H1 (cell line): ENCODE data around the gene CALCOCO2. TPM values are rescaled to one million over a fixed set of nuclear protein-coding genes. Genes with fewer than 3 reads are reported as not detected.

ENCODE experiments used
- CTCF ChIA-PET: fragments of 300-600 bp; sonication (Branson Sonifier 250); formaldehyde crosslinking; loops from one replicate; lab custom pipeline; 2021; ENCODE audit not compliant: partially characterized antibody; lab: Charles Lee
- POLR2A ChIA-PET: fragments of 300-600 bp; sonication (Branson Sonifier 250); formaldehyde crosslinking; loops from one replicate; lab custom pipeline; 2021; ENCODE audit warnings: inconsistent platforms; ENCODE audit not compliant: partially characterized antibody; lab: Charles Lee
- DNase-seq, 2 experiments: peaks; one replicate each; pipeline versions ENCODE4 v3.0.0 to v3.0.0-alpha.2; 2010 to 2022; ENCODE audit warnings: low spot score in 2 of 2, low read depth in 1 of 2, mixed read lengths in 1 of 2
- FAIRE-seq: peaks from 2 replicates; lab custom pipeline; 2011; peaks lifted over from hg19 to GRCh38; lab: Jason Lieb, UNC
- H2AFZ ChIP-seq: 2 replicates; pipeline ENCODE4 v1.8.1; 2012; ENCODE audit warnings: low read length, inconsistent platforms
- H2AK5ac ChIP-seq: 2 replicates; pipeline ENCODE4 v1.6.1; 2013; ENCODE audit warnings: low read depth, low read length
- H2BK120ac ChIP-seq: replicated peaks from 2 replicates; pipeline ENCODE3; 2013; ENCODE audit warnings: low read depth, low read length, inconsistent platforms
- H2BK12ac ChIP-seq: 2 replicates; pipeline ENCODE4 v1.6.1; 2013; ENCODE audit warnings: low read depth, low read length
- H2BK15ac ChIP-seq: 2 replicates; pipeline ENCODE4 v1.6.1; 2013; ENCODE audit warnings: low read length
- H2BK20ac ChIP-seq: 2 replicates; pipeline ENCODE4 v1.6.1; 2013; ENCODE audit warnings: low read length
- H2BK5ac ChIP-seq: 2 replicates; pipeline ENCODE4 v1.6.1; 2013; ENCODE audit warnings: low read depth, low read length
- H3K14ac ChIP-seq: 2 replicates; pipeline ENCODE4 v1.6.1; 2013; ENCODE audit warnings: inconsistent platforms; ENCODE audit not compliant: insufficient read length
- H3K18ac ChIP-seq: 2 replicates; pipeline ENCODE4 v1.6.1; 2013; ENCODE audit warnings: low read length; ENCODE audit errors: extremely low read depth
- H3K23ac ChIP-seq: 2 replicates; pipeline ENCODE4 v1.6.1; 2013; ENCODE audit warnings: inconsistent platforms; ENCODE audit not compliant: insufficient read length
- H3K23me2 ChIP-seq: 2 replicates; pipeline ENCODE4 v1.6.1; 2013; ENCODE audit warnings: low read depth, low read length
- H3K27ac ChIP-seq: 2 replicates; pipeline ENCODE4 v1.6.1; 2011; ENCODE audit warnings: low read depth, low read length, inconsistent platforms
- H3K27me3 ChIP-seq, 4 experiments: replicated peaks in 1 of 4; 1 replicate in 1 of 4; 2 replicates in 3 of 4; pipeline versions ENCODE4 v1.6.1 to v1.8.1; 2011 to 2013; ENCODE audit warnings: low read length in 3 of 4, mild to moderate bottlenecking in 3 of 4, inconsistent platforms in 2 of 4, mixed read lengths in 2 of 4, moderate library complexity in 1 of 4; ENCODE audit not compliant: control insufficient read depth in 3 of 4, insufficient read depth in 3 of 4; ENCODE audit errors: extremely low read depth in 1 of 4
- H3K36me3 ChIP-seq, 4 experiments: 2 replicates each; pipeline versions ENCODE4 v1.6.1 to v1.8.1; 2011 to 2013; ENCODE audit warnings: mild to moderate bottlenecking in 4 of 4, low read length in 3 of 4, moderate library complexity in 2 of 4, control low read depth in 1 of 4, inconsistent platforms in 1 of 4; ENCODE audit not compliant: insufficient read depth in 4 of 4, control insufficient read depth in 2 of 4
- H3K4ac ChIP-seq: replicated peaks from 2 replicates; pipeline ENCODE3; 2013; ENCODE audit warnings: low read length, low read depth, mixed read lengths, inconsistent platforms; ENCODE audit not compliant: insufficient read length
- H3K4me1 ChIP-seq, 4 experiments: replicated peaks in 1 of 4; 1 replicate in 1 of 4; 2 replicates in 3 of 4; pipeline versions ENCODE4 v1.6.1 to v1.8.1; 2011 to 2013; ENCODE audit warnings: low read length in 3 of 4, inconsistent platforms in 2 of 4, mixed read lengths in 1 of 4; ENCODE audit not compliant: insufficient read depth in 4 of 4, control insufficient read depth in 3 of 4
- H3K4me2 ChIP-seq, 2 experiments: 2 replicates each; pipeline versions ENCODE4 v1.6.1 to v1.8.1; 2011 to 2013; ENCODE audit warnings: low read depth in 2 of 2, low read length in 2 of 2, control low read depth in 1 of 2, inconsistent platforms in 1 of 2, mild to moderate bottlenecking in 1 of 2; ENCODE audit not compliant: insufficient read depth in 1 of 2
- H3K4me3 ChIP-seq, 4 experiments: fragments of 200-600, 300-600 bp in 1 of 4; sonication (generic), shearing (Covaris generic), sonication (Bioruptor Twin) in 1 of 4; 2 replicates each; pipeline versions ENCODE4 v1.5.1 to v1.8.1; 2011 to 2016; ENCODE audit warnings: low read length in 4 of 4, low read depth in 3 of 4, control low read depth in 2 of 4, inconsistent platforms in 2 of 4, mild to moderate bottlenecking in 2 of 4, mixed read lengths in 1 of 4, moderate library complexity in 1 of 4; ENCODE audit not compliant: insufficient read depth in 2 of 4; ENCODE audit errors: extremely low read depth in 1 of 4
- H3K56ac ChIP-seq: replicated peaks from 2 replicates; pipeline ENCODE3; 2013; ENCODE audit warnings: low read depth, mild to moderate bottlenecking, mixed read lengths, low read length, inconsistent platforms; ENCODE audit not compliant: insufficient read length
- H3K79me1 ChIP-seq: 2 replicates; pipeline ENCODE4 v1.6.1; 2013; ENCODE audit warnings: low read depth, low read length, control low read depth
- H3K79me2 ChIP-seq, 2 experiments: 2 replicates each; pipeline versions ENCODE4 v1.6.1 to v1.8.1; 2012 to 2013; ENCODE audit warnings: low read length in 2 of 2, mild to moderate bottlenecking in 2 of 2, inconsistent platforms in 1 of 2; ENCODE audit not compliant: insufficient read depth in 2 of 2, control insufficient read depth in 1 of 2
- H3K9ac ChIP-seq, 4 experiments: replicated peaks in 1 of 4; 1 replicate in 1 of 4; 2 replicates in 3 of 4; pipeline versions ENCODE4 v1.6.1 to v1.8.1; 2011 to 2013; ENCODE audit warnings: low read depth in 3 of 4, low read length in 3 of 4, control low read depth in 2 of 4, mild to moderate bottlenecking in 2 of 4, moderate library complexity in 2 of 4, inconsistent platforms in 1 of 4; ENCODE audit errors: extremely low read depth in 1 of 4
- H3K9me3 ChIP-seq, 2 experiments: 2 replicates each; pipeline versions ENCODE4 v1.6.1 to v1.8.1; 2012 to 2013; ENCODE audit warnings: mild to moderate bottlenecking in 2 of 2, moderate library complexity in 2 of 2, control low read depth in 1 of 2, inconsistent platforms in 1 of 2, low read depth in 1 of 2, low read length in 1 of 2, mixed read lengths in 1 of 2; ENCODE audit not compliant: insufficient read depth in 2 of 2
- H4K20me1 ChIP-seq, 2 experiments: replicated peaks in 1 of 2; 2 replicates each; pipeline versions ENCODE3 to v1.8.1; 2011 to 2013; ENCODE audit warnings: inconsistent platforms in 2 of 2, low read length in 2 of 2, mild to moderate bottlenecking in 1 of 2; ENCODE audit not compliant: insufficient read depth in 2 of 2, control insufficient read depth in 1 of 2
- H4K5ac ChIP-seq: 2 replicates; pipeline ENCODE4 v1.6.1; 2013; ENCODE audit warnings: low read length, low read depth, mixed read lengths, inconsistent platforms; ENCODE audit not compliant: insufficient read length
- H4K8ac ChIP-seq: 2 replicates; pipeline ENCODE4 v1.8.0; 2013; ENCODE audit warnings: mild to moderate bottlenecking, moderate library complexity, low read length, inconsistent platforms; ENCODE audit not compliant: insufficient read depth; ENCODE audit errors: extremely low read depth
- H4K91ac ChIP-seq: replicated peaks from 2 replicates; pipeline ENCODE3; 2013; ENCODE audit warnings: low read length, mixed read lengths, inconsistent platforms; ENCODE audit not compliant: insufficient read length
- CBX5 ChIP-seq: fragments of 300-800, 300-1000 bp; sonication (generic); IDR thresholded peaks from 2 replicates; pipeline ENCODE4 v1.7.1; 2016; ENCODE audit warnings: antibody characterized with exemption, low read length, low read depth
- EP300 ChIP-seq, 2 experiments: IDR thresholded peaks; 1 replicate in 1 of 2; 2 replicates in 1 of 2; pipeline ENCODE4 v1.6.1; 2011 to 2012; ENCODE audit warnings: low read depth in 2 of 2, low read length in 2 of 2, mild to moderate bottlenecking in 2 of 2, borderline replicate concordance in 1 of 2, inconsistent platforms in 1 of 2, moderate library complexity in 1 of 2
- RFX5 ChIP-seq: IDR thresholded peaks from 2 replicates; pipeline ENCODE4 v1.6.1; 2011; ENCODE audit warnings: low read depth, low read length, improper control_type of control experiment, borderline replicate concordance
- SUZ12 ChIP-seq: fragments of 200-600 bp; sonication (generic); IDR thresholded peaks from 2 replicates; pipeline ENCODE4 v1.6.1; 2012; ENCODE audit warnings: mild to moderate bottlenecking, inconsistent platforms, low read length, moderate library complexity, mixed read lengths
- TEAD4 ChIP-seq: IDR thresholded peaks from 2 replicates; pipeline ENCODE4 v1.6.1; 2012; ENCODE audit warnings: low read depth, low read length, inconsistent platforms, mixed read lengths
- WGBS, 2 experiments: shearing (Covaris generic) in 1 of 2; methylation state at CpG; one replicate each; pipeline versions ENCODE4 v1.1.6 to v1.1.7; 2013 to 2015; ENCODE audit warnings: low lambda C conversion rate in 2 of 2, mixed read lengths in 2 of 2, inconsistent platforms in 1 of 2, low coverage in 1 of 2, missing lambda C conversion rate in 1 of 2; ENCODE audit not compliant: insufficient replicate concordance in 2 of 2, insufficient coverage in 1 of 2, insufficient read length in 1 of 2; ENCODE audit errors: extremely low coverage in 1 of 2, missing lambda C conversion rate in 1 of 2; 5-methylcytosine and 5-hydroxymethylcytosine counted together
- polyA plus RNA-seq, 7 experiments: library from polyadenylated mRNA; depleted of rRNA in 3 of 7; stranded (reverse) in 5 of 7; unstranded in 2 of 7; fragments of >200 nt in 5 of 7; fragments of 200-250 nt in 2 of 7; gene quantifications; 1 replicate in 5 of 7; 2 replicates in 1 of 7; 4 replicates in 1 of 7; pipeline versions ENCODE4 v1.2.1 to v1.2.3, GENCODE V29; 2011 to 2013; ENCODE audit warnings: missing spikeins in 2 of 7, mixed read lengths in 2 of 7
- total RNA-seq: library from RNA; stranded (reverse); fragmentation: NEBNext Ultra II Directional; extraction: Animal tissue kit (Norgen Biotek cat#: 25700); gene quantifications from 2 replicates; pipeline ENCODE4 v1.2.1, GENCODE V29; 2021
- TF ChIP-seq, protein P1 (sequence below): IDR thresholded peaks from 2 replicates; pipeline ENCODE4 v1.6.1; 2012; ENCODE audit warnings: inconsistent platforms

The CALCOCO2 gene
- total and polyA plus RNA-seq, 2 of the 8 experiments (the other 6 are each of a cell fraction or from before 2014, with no cell fraction given) = 12.1 to 31.8 TPM

DNA sequence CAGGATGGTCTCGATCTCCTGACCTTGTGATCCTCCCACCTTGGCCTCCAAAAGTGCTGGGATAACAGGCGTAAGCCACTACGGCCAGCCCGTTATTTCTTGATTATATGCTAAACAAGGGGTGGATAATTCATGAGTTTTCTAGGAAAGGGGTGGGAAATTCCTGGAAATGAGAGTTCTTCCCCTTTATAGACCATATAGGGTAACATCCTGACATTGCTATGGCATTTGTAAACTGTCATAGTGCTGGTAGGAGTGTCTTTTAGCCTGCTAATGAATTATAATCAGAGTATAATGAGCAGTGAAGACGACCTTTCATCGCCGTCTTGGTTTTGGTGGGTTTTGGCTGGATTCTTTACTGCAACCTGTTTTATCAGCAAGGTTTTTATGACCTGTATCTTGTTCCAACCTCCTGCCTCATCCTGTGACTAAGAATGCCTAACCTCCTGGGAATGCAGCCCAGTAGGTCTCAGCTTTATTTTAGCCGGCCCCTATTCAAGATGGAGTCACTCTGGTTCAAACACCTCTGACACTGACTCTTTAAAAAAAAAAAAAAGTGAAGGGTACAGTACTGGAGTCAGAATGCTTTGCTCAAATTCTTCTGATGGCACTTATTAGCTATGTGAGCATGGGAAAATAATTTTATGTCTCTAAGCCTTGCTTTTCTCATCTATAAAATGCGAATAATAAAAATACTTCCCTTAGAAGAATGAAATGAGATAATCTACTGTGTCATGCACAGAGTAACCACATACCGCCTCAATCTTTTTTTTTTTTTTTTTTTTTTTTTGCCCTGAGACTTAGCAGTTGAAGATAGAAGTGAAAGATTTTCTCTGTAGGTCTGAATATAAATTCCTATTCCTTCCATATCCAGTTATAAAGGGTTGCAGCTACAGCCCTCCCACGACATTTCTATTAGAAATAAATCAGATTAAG, 5.1 kb upstream of the CALCOCO2 start:
- H3K9me3 ChIP-seq = no peaks in the 10 kb centered on the region
- no peak for FAIRE-seq
- H2BK12ac ChIP-seq = no peak overlapping the region
- H3K23ac ChIP-seq = no peak overlapping the region
- H3K4ac ChIP-seq = no peak overlapping the region
- H4K5ac ChIP-seq = no peak overlapping the region
- H3K14ac ChIP-seq = no peak overlapping the region
- H2BK15ac ChIP-seq = no peak overlapping the region
- H4K20me1 ChIP-seq = no peaks in the 10 kb centered on the region
- no peak for TF ChIP-seq SUZ12
- TF ChIP-seq TEAD4 = no peak
- no peak for TF ChIP-seq EP300 (IDR thresholded peaks at IDR 0.05; ENCODE audit: borderline replicate concordance in 1 of 2, low read depth in 2 of 2, low read length in 2 of 2)
- no peak for TF ChIP-seq CBX5
- TF ChIP-seq RFX5 = no peak
- TF ChIP-seq, protein P1, sequence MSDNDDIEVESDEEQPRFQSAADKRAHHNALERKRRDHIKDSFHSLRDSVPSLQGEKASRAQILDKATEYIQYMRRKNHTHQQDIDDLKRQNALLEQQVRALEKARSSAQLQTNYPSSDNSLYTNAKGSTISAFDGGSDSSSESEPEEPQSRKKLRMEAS = no peak
- TF ChIP-seq, all 59 proteins: peak for 0
- no peaks in the 10 kb centered on the region for H3K4me1 ChIP-seq
- POLR2A ChIA-PET = no interaction called here
- no peaks in the 10 kb centered on the region for H3K27me3 ChIP-seq
- no peak overlapping the region for H2BK5ac ChIP-seq
- no peak overlapping the region for H3K4me2 ChIP-seq
- no peak overlapping the region for H3K56ac ChIP-seq
- H2AK5ac ChIP-seq = no peak overlapping the region
- no peak overlapping the region for H3K18ac ChIP-seq
- H3K27ac ChIP-seq = no peak overlapping the region
- no peak overlapping the region for H2BK120ac ChIP-seq
- no peaks in the 10 kb centered on the region for H3K79me1 ChIP-seq
- DNase-seq = no peak
- 0 out of 2 replicates have a peak overlapping the region, but pooled peaks have one; percentile 20 for H2AFZ ChIP-seq
- H3K23me2 ChIP-seq = no peaks in the 10 kb centered on the region
- H3K9ac ChIP-seq = no peak overlapping the region
- 95% methylated on average over 11 of the region's 11 CpGs; no CpG with 5 or more reads in 1 of the 2 experiments for WGBS, 2 experiments
- H3K36me3 ChIP-seq = no peaks in the 10 kb centered on the region
- H3K79me2 ChIP-seq = no peaks in the 10 kb centered on the region
- CTCF ChIA-PET = interaction anchor here (1.0 to 88.5 kb wide), 5 partner anchors 11 to 39 kb away, joined by 3 to 2590 read pairs (median 6); partner anchors contain the start of gene ATP5MC1
- H3K4me3 ChIP-seq = no peak overlapping the region
- no peak overlapping the region for H2BK20ac ChIP-seq
- H4K8ac ChIP-seq = no peak overlapping the region
- H4K91ac ChIP-seq = no peak overlapping the region
